Keratinocyte (primary cell): ENCODE results near the gene RTP1. TPM values are rescaled to one million over a fixed set of nuclear protein-coding genes. Genes with fewer than 3 reads are reported as not detected.

Experiments
- DNase-seq: peaks from one replicate; pipeline ENCODE4 v3.0.0-alpha.2; 2011; ENCODE audit warnings: low read depth, missing footprints, low spot score
- FAIRE-seq: peaks from 2 replicates; lab custom pipeline; 2011; peaks lifted over from hg19 to GRCh38; lab: Jason Lieb, UNC
- H2AFZ ChIP-seq: 2 replicates; pipeline ENCODE4 v1.6.0; 2012; ENCODE audit warnings: low read length, control low read depth, inconsistent platforms; ENCODE audit not compliant: control insufficient read depth
- H3K27ac ChIP-seq: 2 replicates; pipeline ENCODE4 v1.5.1; 2011; ENCODE audit warnings: low read length; ENCODE audit not compliant: control insufficient read depth, insufficient read depth
- H3K27me3 ChIP-seq: 3 replicates; pipeline ENCODE4 v1.6.0; 2011; ENCODE audit warnings: low read length; ENCODE audit not compliant: control insufficient read depth, insufficient read depth; ENCODE audit errors: extremely low read depth
- H3K36me3 ChIP-seq, 2 experiments: 2 replicates in 1 of 2; 3 replicates in 1 of 2; pipeline ENCODE4 v1.5.1; 2011; ENCODE audit warnings: low read length in 2 of 2, mild to moderate bottlenecking in 1 of 2; ENCODE audit not compliant: control insufficient read depth in 2 of 2, insufficient read depth in 2 of 2; ENCODE audit errors: extremely low read depth in 1 of 2
- H3K4me1 ChIP-seq: 3 replicates; pipeline ENCODE4 v1.5.1; 2011; ENCODE audit warnings: low read length; ENCODE audit not compliant: control insufficient read depth, insufficient read depth; ENCODE audit errors: extremely low read depth
- H3K4me2 ChIP-seq: 3 replicates; pipeline ENCODE4 v1.6.0; 2011; ENCODE audit warnings: low read depth, low read length; ENCODE audit not compliant: control insufficient read depth, insufficient read depth; ENCODE audit errors: extremely low read depth
- H3K4me3 ChIP-seq, 3 experiments: fragments of 200-600 bp in 1 of 3; sonication (generic) in 1 of 3; 2 replicates in 2 of 3; 3 replicates in 1 of 3; pipeline ENCODE4 v1.5.1; 2011 to 2016; ENCODE audit warnings: low read length in 3 of 3, mild to moderate bottlenecking in 3 of 3, control low read depth in 2 of 3, inconsistent platforms in 1 of 3, low read depth in 1 of 3, mixed read lengths in 1 of 3, mixed run types in 1 of 3, moderate library complexity in 1 of 3; ENCODE audit not compliant: control insufficient read depth in 2 of 3, insufficient read depth in 2 of 3; ENCODE audit errors: extremely low read depth in 1 of 3
- H3K79me2 ChIP-seq: 2 replicates; pipeline ENCODE4 v1.6.0; 2012; ENCODE audit warnings: low read length; ENCODE audit not compliant: control insufficient read depth, insufficient read depth
- H3K9ac ChIP-seq: 3 replicates; pipeline ENCODE4 v1.6.0; 2011; ENCODE audit warnings: low read length; ENCODE audit not compliant: control insufficient read depth, insufficient read depth; ENCODE audit errors: extremely low read depth
- H3K9me1 ChIP-seq: 3 replicates; pipeline ENCODE4 v1.6.0; 2011; ENCODE audit warnings: low read length; ENCODE audit not compliant: control insufficient read depth, insufficient read depth; ENCODE audit errors: extremely low read depth
- H3K9me3 ChIP-seq: 2 replicates; pipeline ENCODE4 v1.5.1; 2012; ENCODE audit warnings: low read depth, low read length; ENCODE audit not compliant: control insufficient read depth
- H4K20me1 ChIP-seq: 3 replicates; pipeline ENCODE4 v1.6.0; 2011; ENCODE audit warnings: low read length; ENCODE audit not compliant: control insufficient read depth, insufficient read depth; ENCODE audit errors: extremely low read depth
- CTCF ChIP-seq, 3 experiments: IDR thresholded peaks in 1 of 3; conservative IDR thresholded peaks in 1 of 3; optimal IDR thresholded peaks in 1 of 3; 2 replicates in 2 of 3; 3 replicates in 1 of 3; pipeline versions ENCODE3 to v1.5.1; 2011; ENCODE audit warnings: low read length in 3 of 3, mild to moderate bottlenecking in 3 of 3, moderate library complexity in 2 of 3, control low read depth in 1 of 3, inconsistent platforms in 1 of 3; ENCODE audit not compliant: insufficient read depth in 2 of 3; ENCODE audit errors: extremely low read depth in 1 of 3
- EZH2 ChIP-seq: IDR thresholded peaks from one replicate; pipeline ENCODE4 v1.6.1; 2012; ENCODE audit warnings: inconsistent platforms, mild to moderate bottlenecking, low read length, moderate library complexity
- dilution Hi-C: fragments of 300-500 bp; cut with MboI; formaldehyde crosslinking; loops from one replicate; pipeline ENCODE4 v1.7.0; 2020; ENCODE audit warnings: low sequenced_read_pairs; ENCODE audit not compliant: extremely low pct_ligation_motif_present
- polyA minus RNA-seq, 3 experiments: library from RNA; depleted of rRNA, polyadenylated mRNA; stranded (reverse); fragments of >200 nt; gene quantifications; 1 replicate in 1 of 3; 2 replicates in 1 of 3; 3 replicates in 1 of 3; pipeline ENCODE4 v1.2.3, GENCODE V29; 2011
- polyA plus RNA-seq, 5 experiments: library from polyadenylated mRNA; depleted of rRNA in 3 of 5; stranded (reverse) in 3 of 5; stranded (forward) in 1 of 5; unstranded in 1 of 5; fragments of >200 nt; gene quantifications; 1 replicate in 1 of 5; 2 replicates in 3 of 5; 3 replicates in 1 of 5; pipeline versions ENCODE4 v1.2.1 to v1.2.3, GENCODE V29; 2011 to 2012; ENCODE audit warnings: missing spikeins in 2 of 5, low read depth in 1 of 5, low replicate concordance in 1 of 5

RTP1 gene
- polyA plus RNA-seq (not detected in 3 replicates), polyA minus RNA-seq (not detected in 3 replicates)
- polyA plus RNA-seq (2011; ENCODE audit: low read depth), result not detected
- not detected in 2 replicates for polyA plus RNA-seq (2011; cell fraction: cytosol; rRNA removed)
- not detected in 2 replicates for polyA plus RNA-seq (2011; cell fraction: nucleus; rRNA removed)
- polyA plus RNA-seq (2012; ENCODE audit: low replicate concordance), result not detected in 2 replicates
- polyA minus RNA-seq (2011; cell fraction: cytosol; rRNA and poly(A)+ RNA removed), result not detected
- polyA minus RNA-seq (2011; cell fraction: nucleus; rRNA and poly(A)+ RNA removed), result not detected in 2 replicates

- no peak for DNase-seq
- H3K4me2 ChIP-seq, result peak within 1 kb of the TSS; percentile 16
- dilution Hi-C loops, result no loop called here
- FAIRE-seq, result no peak
- H3K79me2 ChIP-seq, result no peaks in the 10 kb centered on the region
- H3K9ac ChIP-seq, result no peak within 1 kb of the TSS
- H3K27ac ChIP-seq, result no peak within 1 kb of the TSS
- no peaks in the 10 kb centered on the region for H3K9me3 ChIP-seq
- no peak within 1 kb of the TSS for H3K4me3 ChIP-seq
- no peaks in the 10 kb centered on the region for H3K36me3 ChIP-seq
- H2AFZ ChIP-seq, result no peak within 1 kb of the TSS
- H4K20me1 ChIP-seq, result no peaks in the 10 kb centered on the region
- peaks cover 4% of the 10 kb centered on the region for H3K4me1 ChIP-seq
- TF ChIP-seq CTCF (optimal IDR thresholded peaks at IDR 0.05 in 1 of 3, IDR thresholded peaks at IDR 0.05 in 1 of 3, conservative IDR thresholded peaks at IDR 0.05 in 1 of 3; ENCODE audit: extremely low read depth in 1 of 3, insufficient read depth in 2 of 3, low read length in 3 of 3) (no peak), EZH2 (no peak)
- H3K27me3 ChIP-seq, result peaks cover 5% of the 10 kb centered on the region
- no peaks in the 10 kb centered on the region for H3K9me1 ChIP-seq
These were observed at the start of gene RTP1 for GRCh38 chr3:187197335-187197649. Gene RTP1, plus strand, starts transcription at chr3:187197486. Its CDS starts 30 bp downstream, at chr3:187197516.

- DNase-seq (no peak), FAIRE-seq (no peak)
- no peaks in the 10 kb centered on the region for H3K9me1 ChIP-seq
- no peaks in the 10 kb centered on the region for H3K79me2 ChIP-seq
- H3K36me3 ChIP-seq, result no peaks in the 10 kb centered on the region
- no peak overlapping the region for H3K27ac ChIP-seq
- no peak for TF ChIP-seq CTCF (optimal IDR thresholded peaks at IDR 0.05 in 1 of 3, IDR thresholded peaks at IDR 0.05 in 1 of 3, conservative IDR thresholded peaks at IDR 0.05 in 1 of 3; ENCODE audit: extremely low read depth in 1 of 3, insufficient read depth in 2 of 3, low read length in 3 of 3)
- TF ChIP-seq EZH2, result no peak
- H4K20me1 ChIP-seq, result no peaks in the 10 kb centered on the region
- no peaks in the 10 kb centered on the region for H3K4me1 ChIP-seq
- dilution Hi-C loops, result no loop called here
- no peaks in the 10 kb centered on the region for H3K27me3 ChIP-seq
- no peak overlapping the region for H3K4me3 ChIP-seq
- no peak overlapping the region for H3K4me2 ChIP-seq
- H2AFZ ChIP-seq, result no peak overlapping the region
- no peak overlapping the region for H3K9ac ChIP-seq
- peaks cover 2% of the 10 kb centered on the region for H3K9me3 ChIP-seq
These were observed 47.1 kb upstream of the RTP1 start for GRCh38 chr3:187150186-187150585.
